H9 (cell line): ENCODE results near the gene SNRNP40. TPM values are rescaled to one million over a fixed set of nuclear protein-coding genes. Genes with fewer than 3 reads are reported as not detected.

Source experiments
- DNase-seq: peaks from one replicate; pipeline ENCODE4 v3.0.0-alpha.2; 2017
- H2AFZ ChIP-seq: one replicate; pipeline ENCODE4 v1.6.1; 2013; ENCODE audit warnings: mild to moderate bottlenecking, low read length, control low read depth, moderate library complexity
- H2AK5ac ChIP-seq: 2 replicates; pipeline ENCODE4 v1.6.1; 2013; ENCODE audit warnings: low read length, control low read depth, mixed read lengths; ENCODE audit not compliant: insufficient read length
- H2BK120ac ChIP-seq: one replicate; pipeline ENCODE4 v1.6.1; 2013; ENCODE audit warnings: low read depth, mild to moderate bottlenecking, low read length, control low read depth, inconsistent platforms; ENCODE audit not compliant: poor library complexity, severe bottlenecking
- H2BK12ac ChIP-seq: 2 replicates; pipeline ENCODE4 v1.6.1; 2013; ENCODE audit warnings: low read length, control low read depth, mixed read lengths, low read depth; ENCODE audit not compliant: insufficient read length
- H2BK15ac ChIP-seq: 2 replicates; pipeline ENCODE4 v1.6.1; 2013; ENCODE audit warnings: low read depth, low read length, control low read depth
- H2BK20ac ChIP-seq: one replicate; pipeline ENCODE4 v1.6.1; 2013; ENCODE audit warnings: low read depth, mild to moderate bottlenecking, low read length, control low read depth, inconsistent platforms; ENCODE audit not compliant: poor library complexity, severe bottlenecking
- H2BK5ac ChIP-seq: 2 replicates; pipeline ENCODE4 v1.6.1; 2013; ENCODE audit warnings: low read length, control low read depth, mixed read lengths; ENCODE audit not compliant: insufficient read length
- H3K14ac ChIP-seq: 2 replicates; pipeline ENCODE4 v1.6.1; 2013; ENCODE audit warnings: low read length, control low read depth; ENCODE audit not compliant: insufficient read depth
- H3K18ac ChIP-seq: 2 replicates; pipeline ENCODE4 v1.6.1; 2013; ENCODE audit warnings: low read depth, mild to moderate bottlenecking, mixed read lengths, low read length, control low read depth; ENCODE audit not compliant: insufficient read length
- H3K23ac ChIP-seq: 2 replicates; pipeline ENCODE4 v1.6.1; 2013; ENCODE audit warnings: low read length, control low read depth, mixed read lengths, low read depth; ENCODE audit not compliant: insufficient read length
- H3K23me2 ChIP-seq: 2 replicates; pipeline ENCODE4 v1.6.1; 2013; ENCODE audit warnings: low read depth, mild to moderate bottlenecking, mixed read lengths, low read length, control low read depth; ENCODE audit not compliant: insufficient read length, poor library complexity, severe bottlenecking
- H3K27ac ChIP-seq: 2 replicates; pipeline ENCODE4 v1.5.1; 2013; ENCODE audit warnings: low read length, control low read depth, mixed read lengths, low read depth; ENCODE audit not compliant: insufficient read length
- H3K27me3 ChIP-seq: 2 replicates; pipeline ENCODE4 v1.6.1; 2013; ENCODE audit warnings: low read length, control low read depth, inconsistent platforms; ENCODE audit not compliant: insufficient read depth
- H3K4ac ChIP-seq: 2 replicates; pipeline ENCODE4 v1.6.1; 2013; ENCODE audit warnings: low read depth, mild to moderate bottlenecking, control low read depth, inconsistent platforms, low read length, moderate library complexity
- H3K4me1 ChIP-seq: 2 replicates; pipeline ENCODE4 v1.6.1; 2013; ENCODE audit warnings: low read length, control low read depth, inconsistent platforms; ENCODE audit not compliant: insufficient read depth
- H3K4me2 ChIP-seq: 2 replicates; pipeline ENCODE4 v1.6.1; 2013; ENCODE audit warnings: low read length, control low read depth, mixed read lengths; ENCODE audit not compliant: insufficient read length, insufficient read depth
- H3K56ac ChIP-seq: 2 replicates; pipeline ENCODE4 v1.6.1; 2013; ENCODE audit warnings: low read depth, mild to moderate bottlenecking, mixed read lengths, low read length, control low read depth; ENCODE audit not compliant: insufficient read length
- H3K79me1 ChIP-seq: 2 replicates; pipeline ENCODE4 v1.6.1; 2013; ENCODE audit warnings: low read depth, mild to moderate bottlenecking, moderate library complexity, low read length, control low read depth, inconsistent platforms; ENCODE audit not compliant: insufficient read depth, poor library complexity, severe bottlenecking
- H3K79me2 ChIP-seq: 2 replicates; pipeline ENCODE4 v1.6.1; 2013; ENCODE audit warnings: low read length, control low read depth, inconsistent platforms; ENCODE audit not compliant: insufficient read depth
- H3K9ac ChIP-seq: 2 replicates; pipeline ENCODE4 v1.6.1; 2013; ENCODE audit warnings: low read length, control low read depth, mixed read lengths; ENCODE audit not compliant: insufficient read length; ENCODE audit errors: extremely low read depth
- H3K9me3 ChIP-seq: one replicate; pipeline ENCODE4 v1.6.1; 2013; ENCODE audit warnings: low read depth, low read length, inconsistent platforms; ENCODE audit not compliant: control insufficient read depth
- H3T11ph ChIP-seq: one replicate; pipeline ENCODE4 v1.6.1; 2013; ENCODE audit warnings: mild to moderate bottlenecking, low read length, control low read depth, inconsistent platforms
- H4K20me1 ChIP-seq: one replicate; pipeline ENCODE4 v1.6.1; 2013; ENCODE audit not compliant: control insufficient read depth, insufficient read length, insufficient read depth
- H4K5ac ChIP-seq: 2 replicates; pipeline ENCODE4 v1.6.1; 2013; ENCODE audit warnings: low read depth, mild to moderate bottlenecking, mixed read lengths, low read length, control low read depth; ENCODE audit not compliant: insufficient read length
- H4K8ac ChIP-seq: replicated peaks from 2 replicates; pipeline ENCODE4 v1.6.1; 2013; ENCODE audit warnings: low read length, control low read depth, mixed read lengths, low read depth; ENCODE audit not compliant: insufficient read length
- H4K91ac ChIP-seq: 2 replicates; pipeline ENCODE4 v1.6.1; 2013; ENCODE audit warnings: low read depth, mild to moderate bottlenecking, moderate library complexity, mixed read lengths, low read length, control low read depth; ENCODE audit not compliant: insufficient read length
- H3K27ac Mint-ChIP-seq, 3 experiments: 2 replicates in 2 of 3; 3 replicates in 1 of 3; pipeline ENCODE4 v1.8.0; 2020 to 2021; ENCODE audit warnings: mixed read lengths in 3 of 3, mild to moderate bottlenecking in 1 of 3, moderate library complexity in 1 of 3
- H3K27me3 Mint-ChIP-seq: 2 replicates; pipeline ENCODE4 v1.8.0; 2021; ENCODE audit warnings: low read depth, mild to moderate bottlenecking, moderate library complexity, mixed read lengths
- H3K36me3 Mint-ChIP-seq, 3 experiments: 2 replicates in 2 of 3; 3 replicates in 1 of 3; pipeline ENCODE4 v1.8.0; 2020 to 2021; ENCODE audit warnings: low read depth in 3 of 3, mixed read lengths in 3 of 3; ENCODE audit not compliant: insufficient read depth in 1 of 3
- H3K4me1 Mint-ChIP-seq, 2 experiments: 2 replicates each; pipeline ENCODE4 v1.8.0; 2020; ENCODE audit warnings: mixed read lengths in 2 of 2
- H3K4me3 Mint-ChIP-seq, 2 experiments: 2 replicates in 1 of 2; 3 replicates in 1 of 2; pipeline ENCODE4 v1.8.0; 2020 to 2021; ENCODE audit warnings: mild to moderate bottlenecking in 2 of 2, mixed read lengths in 2 of 2, moderate library complexity in 1 of 2
- H3K9me3 Mint-ChIP-seq, 2 experiments: 2 replicates in 1 of 2; 3 replicates in 1 of 2; pipeline ENCODE4 v1.8.0; 2020; ENCODE audit warnings: mild to moderate bottlenecking in 2 of 2, mixed read lengths in 2 of 2, moderate library complexity in 1 of 2
- CTCF ChIP-seq: fragments of 200-600 bp; sonication (generic); conservative IDR thresholded peaks from 3 replicates; pipeline ENCODE4 v1.8.0; 2021; ENCODE audit warnings: antibody characterized with exemption, mild to moderate bottlenecking
- WGBS: extraction: QIAGEN DNeasy Blood & Tissue Kit; methylation state at CpG from one replicate; pipeline ENCODE4 v1.1.7; 2013; ENCODE audit warnings: missing lambda C conversion rate, low lambda C conversion rate, mixed read lengths; ENCODE audit not compliant: insufficient read length; ENCODE audit errors: extremely low coverage; 5-methylcytosine and 5-hydroxymethylcytosine counted together
- total RNA-seq: library from RNA; stranded (reverse); gene quantifications from 2 replicates; pipeline ENCODE4 v1.2.1, GENCODE V29; 2021

The SNRNP40 gene
- total RNA-seq, 1 experiment from 2014 or later, result 132 TPM

- DNase-seq, result no peak
- no peak overlapping the region for H2AFZ ChIP-seq
Measured at GRCh38 chr1:31300193-31300592, 3.6 kb upstream of the SNRNP40 start.

More at GRCh38 chr1:31300193-31300592, 3.6 kb upstream of the SNRNP40 start:
- H2AK5ac ChIP-seq, result no peak overlapping the region
- Mint-ChIP-seq H3K4me3 (no peak overlapping the region), H3K4me1 (peaks cover 5 to 9% of the 10 kb centered on the region in 2 experiments), H3K9me3 (no peaks in the 10 kb centered on the region; a peak in 1 of 5 replicates), H3K27me3 (no peaks in the 10 kb centered on the region), H3K27ac (no peak overlapping the region; a peak in 1 of 7 replicates), H3K36me3 (peaks cover 1 to 12% (median 5%) of the 10 kb centered on the region in 3 experiments; a peak in 5 of 7 replicates)
- no peaks in the 10 kb centered on the region for H4K20me1 ChIP-seq
- H3K23ac ChIP-seq, result no peak overlapping the region
- H3K4me1 ChIP-seq, result peaks cover 2% of the 10 kb centered on the region
- no peak overlapping the region for H2BK120ac ChIP-seq
- no peaks in the 10 kb centered on the region for H3K27me3 ChIP-seq
- H4K91ac ChIP-seq, result no peak overlapping the region
- H4K5ac ChIP-seq, result no peak overlapping the region
- H2BK5ac ChIP-seq, result no peak overlapping the region
- H4K8ac ChIP-seq, result no peak overlapping the region
- no peaks in the 10 kb centered on the region for H3K9me3 ChIP-seq
- H3K79me2 ChIP-seq, result peaks cover 27% of the 10 kb centered on the region; the same call in 1 of the 2 replicates
- no peak for TF ChIP-seq CTCF
- no peaks in the 10 kb centered on the region for H3K23me2 ChIP-seq
- no CpG with 5 or more reads among the region's 3 CpGs for WGBS
- H3K56ac ChIP-seq, result no peak overlapping the region
- no peak overlapping the region for H3T11ph ChIP-seq
- no peak overlapping the region for H3K4me2 ChIP-seq
- H3K9ac ChIP-seq, result no peak overlapping the region
- H3K4ac ChIP-seq, result no peak overlapping the region
- H3K18ac ChIP-seq, result no peak overlapping the region
- H2BK15ac ChIP-seq, result no peak overlapping the region
- H3K14ac ChIP-seq, result no peak overlapping the region
- H2BK12ac ChIP-seq, result no peak overlapping the region
- no peak overlapping the region for H3K27ac ChIP-seq
- no peak overlapping the region for H2BK20ac ChIP-seq
- peaks cover 2% of the 10 kb centered on the region for H3K79me1 ChIP-seq
